GM21717 (cell line): ENCODE data around the gene COL4A2.

ENCODE experiments used
- ATAC-seq: cut with Tn5 transposase; IDR thresholded peaks from one replicate; pipeline ENCODE4 v1.9.1; 2021; ENCODE audit warnings: mild to moderate bottlenecking, moderate library complexity; ENCODE audit not compliant: unreplicated experiment

COL4A2 gene

GRCh38 chr13:110413676-110414040 lies 106.6 kb downstream of the COL4A2 start:
- no peak for ATAC-seq

DNA sequence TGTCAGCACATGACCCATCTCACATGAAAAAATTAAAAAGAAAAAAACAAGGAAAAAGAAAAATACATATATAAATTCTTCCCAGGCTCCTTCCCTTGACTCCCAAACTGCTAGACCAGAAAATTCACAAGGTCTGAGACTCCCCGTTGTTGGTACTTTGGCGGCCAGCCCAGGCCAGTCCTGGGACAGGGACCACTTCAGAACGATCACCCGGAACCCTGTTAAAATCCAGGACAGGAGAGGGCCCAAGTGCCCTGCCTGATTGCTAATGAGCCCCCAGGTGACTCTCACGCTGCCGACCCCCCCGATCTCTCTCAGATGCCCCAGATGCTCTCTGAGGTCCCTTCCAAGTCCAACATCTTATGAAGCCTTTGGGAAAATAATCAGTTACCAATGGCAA lies 107.2 kb downstream of the COL4A2 start:
- ATAC-seq: no peak

GRCh38 chr13:110414931-110415330 lies 107.8 kb downstream of the COL4A2 start:
- ATAC-seq: no peak

DNA sequence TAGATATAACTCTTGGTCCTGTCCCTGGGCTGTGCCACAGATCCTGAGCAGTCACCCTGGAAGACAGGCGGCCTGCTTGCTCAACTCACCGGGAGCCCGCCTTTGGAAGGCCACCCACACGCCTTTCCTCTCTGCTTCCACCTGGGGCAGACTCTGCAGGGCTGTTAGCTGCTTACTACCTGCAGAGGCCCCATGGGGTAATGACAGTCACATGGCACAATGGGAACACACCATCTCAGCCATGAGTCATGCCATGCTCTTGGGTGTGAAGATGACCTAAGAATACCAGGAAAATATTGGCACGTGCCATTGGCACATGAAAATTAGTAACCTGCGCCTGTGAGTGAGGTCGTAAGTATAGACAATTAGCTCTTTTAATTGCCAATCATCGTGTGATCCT lies 108.6 kb downstream of the COL4A2 start:
- no peak for ATAC-seq

- no peak for ATAC-seq
Observed at GRCh38 chr13:110416131-110417025, 109.3 kb downstream of the COL4A2 start.

- no peak for ATAC-seq
Observed at GRCh38 chr13:110418944-110419343, 111.9 kb downstream of the COL4A2 start.

GRCh38 chr13:110419381-110419791 lies 112.3 kb downstream of the COL4A2 start:
- ATAC-seq: no peak

GRCh38 chr13:110419946-110420345 lies 112.9 kb downstream of the COL4A2 start:
- no peak for ATAC-seq

- ATAC-seq: no peak
Observed at GRCh38 chr13:110420626-110421025, 113.5 kb downstream of the COL4A2 start.

DNA sequence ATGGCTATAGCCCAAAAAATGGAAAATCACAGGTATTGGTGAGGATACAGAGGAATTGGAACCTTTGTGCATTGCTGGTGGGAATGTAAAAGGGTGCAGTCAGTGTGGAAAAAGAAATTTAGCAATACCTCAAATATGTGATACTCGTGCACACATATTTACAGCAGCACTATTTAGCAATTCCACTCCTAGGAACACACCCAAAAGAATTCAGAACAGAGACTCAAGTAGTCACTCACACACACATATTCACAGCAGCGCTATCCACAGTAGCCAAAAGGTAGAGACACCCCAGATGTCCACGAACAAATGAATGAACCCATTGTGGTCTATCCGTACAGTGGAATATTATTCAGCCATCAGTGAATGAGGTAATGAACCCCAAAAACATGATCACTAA lies 114.0 kb downstream of the COL4A2 start:
- ATAC-seq: no peak

GRCh38 chr13:110421696-110422385 lies 114.8 kb downstream of the COL4A2 start:
- no peak for ATAC-seq

- no peak for ATAC-seq
Observed at GRCh38 chr13:110422913-110423688, 116.0 kb downstream of the COL4A2 start.

GRCh38 chr13:110423689-110424302 lies 116.7 kb downstream of the COL4A2 start:
- no peak for ATAC-seq

DNA sequence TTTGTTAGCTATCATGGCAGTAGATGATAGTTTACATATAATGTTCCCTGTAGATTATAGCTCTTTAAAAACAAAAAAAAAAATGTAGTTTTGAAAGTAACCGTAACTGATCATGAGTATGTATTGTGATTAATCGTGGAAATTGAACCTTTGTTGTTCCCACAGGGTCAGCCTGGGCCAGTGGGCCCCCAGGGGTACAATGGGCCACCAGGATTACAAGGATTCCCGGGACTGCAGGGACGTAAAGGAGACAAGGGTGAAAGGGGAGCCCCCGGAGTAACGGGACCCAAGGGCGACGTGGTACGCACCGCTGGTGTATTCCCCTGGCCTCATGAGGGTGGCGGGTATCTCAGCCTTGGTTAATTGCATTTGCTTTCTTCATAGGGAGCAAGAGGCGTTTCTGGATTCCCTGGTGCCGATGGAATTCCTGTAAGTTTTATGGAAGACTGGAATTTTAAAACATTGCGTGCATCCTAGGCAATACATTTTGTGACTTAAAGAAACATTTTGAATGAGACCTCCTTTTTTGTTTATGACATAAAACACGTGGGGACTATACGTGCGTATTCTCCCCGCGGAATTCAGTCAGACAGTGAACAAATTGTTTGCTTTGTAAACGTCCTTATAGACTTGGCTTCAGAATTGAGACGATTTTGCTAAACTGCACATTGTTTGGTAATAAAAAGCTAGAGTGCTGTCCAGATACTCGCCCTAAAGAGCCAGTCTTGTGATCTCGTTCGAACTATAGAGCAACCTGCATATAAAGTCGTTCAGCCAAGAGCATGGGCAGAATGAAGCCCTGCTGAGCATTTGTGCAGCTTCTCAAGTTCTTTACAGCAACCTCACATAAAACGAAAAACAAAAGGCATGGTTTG lies 117.7 kb downstream of the COL4A2 start:
- no peak for ATAC-seq

DNA sequence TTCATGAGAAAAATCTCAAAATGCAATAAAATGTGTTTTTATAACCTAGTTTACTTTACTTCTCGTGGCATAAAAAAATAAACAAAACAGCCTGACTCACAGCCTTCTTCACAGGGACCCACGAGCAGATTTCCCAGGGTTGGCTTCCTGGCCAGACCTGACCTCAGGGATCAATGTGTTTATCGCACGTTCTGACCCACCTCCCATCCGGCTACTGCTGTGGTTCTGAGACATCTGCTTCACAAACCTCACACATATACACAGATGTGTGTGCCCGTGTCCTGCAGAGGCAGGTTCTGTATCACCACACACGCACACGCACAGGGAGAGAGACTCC lies 118.3 kb downstream of the COL4A2 start:
- no peak for ATAC-seq

GRCh38 chr13:110426735-110427134 lies 119.7 kb downstream of the COL4A2 start:
- ATAC-seq: no peak

DNA sequence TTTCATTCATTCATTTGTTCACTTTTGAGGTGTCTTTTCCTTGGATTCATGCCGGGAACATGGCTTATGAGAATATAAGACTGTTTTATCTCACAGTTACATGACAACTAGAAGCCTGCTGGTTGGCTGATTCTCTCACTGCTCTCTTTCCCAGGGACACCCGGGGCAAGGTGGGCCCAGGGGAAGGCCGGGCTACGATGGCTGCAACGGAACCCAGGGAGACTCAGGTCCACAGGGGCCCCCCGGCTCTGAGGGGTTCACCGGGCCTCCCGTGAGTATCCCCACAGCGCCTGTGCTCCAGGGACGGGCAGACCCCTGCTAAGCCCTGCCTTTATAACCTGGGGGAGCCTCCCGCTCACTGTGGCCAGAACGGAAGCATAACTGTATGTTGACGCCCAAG lies 121.2 kb downstream of the COL4A2 start:
- no peak for ATAC-seq

DNA sequence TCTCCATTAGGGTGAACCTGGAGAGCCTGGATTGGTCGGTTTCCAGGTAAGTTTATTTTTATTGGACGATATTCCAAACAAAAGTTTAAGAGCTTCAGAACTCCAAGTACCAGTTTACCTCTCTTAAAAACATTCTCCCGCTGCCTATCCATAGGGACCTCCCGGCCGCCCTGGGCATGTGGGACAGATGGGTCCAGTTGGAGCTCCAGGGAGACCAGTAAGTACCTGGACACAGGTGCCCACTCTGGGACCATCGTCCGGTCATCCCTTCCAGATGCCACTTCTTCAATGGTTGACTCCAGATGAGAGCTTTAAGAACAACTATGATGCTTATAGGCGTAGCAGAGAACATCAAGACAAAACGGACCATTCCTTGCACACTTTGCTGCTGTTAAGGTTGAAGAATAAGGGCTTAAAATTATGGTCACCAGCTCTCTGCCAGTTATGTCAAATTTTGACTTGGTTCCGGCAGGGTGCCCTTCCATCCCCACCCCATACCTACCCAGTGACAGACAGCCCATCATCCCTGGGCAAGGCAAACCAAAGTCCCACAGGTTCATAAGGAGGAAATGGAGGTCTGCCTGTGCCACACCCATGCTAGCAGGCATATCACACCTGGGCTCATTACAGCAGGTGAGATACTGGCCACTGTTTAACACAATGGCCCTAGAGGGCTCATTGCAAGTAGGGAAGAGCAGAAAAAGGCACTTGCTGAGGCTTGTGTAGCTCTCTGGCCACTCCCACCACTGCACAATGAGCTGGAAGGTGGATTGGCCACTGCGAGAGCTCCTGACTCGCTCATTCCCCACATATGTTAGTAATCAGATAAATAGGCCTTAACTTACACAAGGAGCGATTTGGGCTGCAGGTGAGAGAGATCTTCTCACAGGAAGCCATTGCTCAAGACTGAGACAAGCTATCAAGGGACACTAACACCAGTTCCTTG lies 123.6 kb downstream of the COL4A2 start:
- no peak for ATAC-seq
